ENCODE measurements around the gene UNC13A.

Gene UNC13A

GRCh38 chr19:17719730-17720400, 31.7 kb upstream of the UNC13A start:
- H3K27me3 Mint-ChIP-seq: no peaks in the 10 kb centered on the region
- peaks cover 26% of the 10 kb centered on the region for H3K36me3 Mint-ChIP-seq
- peak overlapping the region; percentile 82 for H3K4me3 Mint-ChIP-seq
- ATAC-seq: peak; percentile 72
- H3K9me3 Mint-ChIP-seq: no peaks in the 10 kb centered on the region
- H3K27ac Mint-ChIP-seq: peak overlapping the region; percentile 81
- H3K4me1 Mint-ChIP-seq: peaks cover 47% of the 10 kb centered on the region

- H3K27ac Mint-ChIP-seq: peak within 1 kb of the TSS; percentile 81
- peak; percentile 90 for ATAC-seq
- peak within 1 kb of the TSS; percentile 87 for H3K4me3 Mint-ChIP-seq
- H3K27me3 Mint-ChIP-seq: no peaks in the 10 kb centered on the region
- no peaks in the 10 kb centered on the region for H3K9me3 Mint-ChIP-seq
- H3K4me1 Mint-ChIP-seq: peaks cover 47% of the 10 kb centered on the region
- H3K36me3 Mint-ChIP-seq: peaks cover 18% of the 10 kb centered on the region
Observed at GRCh38 chr19:17718947-17719711, 31.0 kb upstream of the UNC13A start, which contains the start of gene MAP1S. TSS of gene MAP1S (plus strand) at chr19:17719480. CDS start at chr19:17719503, 23 bp downstream.

GRCh38 chr19:17718550-17718946, 30.4 kb upstream of the UNC13A start:
- H3K36me3 Mint-ChIP-seq: peaks cover 15% of the 10 kb centered on the region
- H3K4me3 Mint-ChIP-seq: peak overlapping the region; percentile 87
- peaks cover 47% of the 10 kb centered on the region for H3K4me1 Mint-ChIP-seq
- no peaks in the 10 kb centered on the region for H3K27me3 Mint-ChIP-seq
- ATAC-seq: no peak
- H3K9me3 Mint-ChIP-seq: no peaks in the 10 kb centered on the region
- peak overlapping the region; percentile 81 for H3K27ac Mint-ChIP-seq

- Mint-ChIP-seq H3K27me3 (no peaks in the 10 kb centered on the region), H3K27ac (no peak overlapping the region), H3K4me1 (peaks cover 40% of the 10 kb centered on the region), H3K4me3 (no peak overlapping the region), H3K9me3 (no peaks in the 10 kb centered on the region), H3K36me3 (peaks cover 11% of the 10 kb centered on the region)
- ATAC-seq: no peak
Observed at GRCh38 chr19:17716309-17716929, 28.3 kb upstream of the UNC13A start.

- peaks cover 2% of the 10 kb centered on the region for H3K4me1 Mint-ChIP-seq
- H3K36me3 Mint-ChIP-seq: no peaks in the 10 kb centered on the region
- H3K4me3 Mint-ChIP-seq: no peak overlapping the region
- no peaks in the 10 kb centered on the region for H3K27me3 Mint-ChIP-seq
- H3K9me3 Mint-ChIP-seq: no peaks in the 10 kb centered on the region
- ATAC-seq: no peak
- no peak overlapping the region for H3K27ac Mint-ChIP-seq
Observed at GRCh38 chr19:17711851-17712250, 23.7 kb upstream of the UNC13A start.

GRCh38 chr19:17706750-17707181, 18.6 kb upstream of the UNC13A start:
- Mint-ChIP-seq H3K4me1 (no peaks in the 10 kb centered on the region), H3K27ac (no peak overlapping the region), H3K4me3 (no peak overlapping the region), H3K9me3 (no peaks in the 10 kb centered on the region), H3K36me3 (no peaks in the 10 kb centered on the region), H3K27me3 (no peaks in the 10 kb centered on the region)
- no peak for ATAC-seq

GRCh38 chr19:17703824-17704463, 15.8 kb upstream of the UNC13A start:
- H3K27ac Mint-ChIP-seq: no peak overlapping the region
- no peak overlapping the region for H3K4me3 Mint-ChIP-seq
- peaks cover 20% of the 10 kb centered on the region for H3K27me3 Mint-ChIP-seq

GRCh38 chr19:17695198-17695597, 7.0 kb upstream of the UNC13A start:
- ATAC-seq: no peak
- Mint-ChIP-seq H3K9me3 (no peaks in the 10 kb centered on the region), H3K27me3 (peaks cover 87% of the 10 kb centered on the region), H3K27ac (no peak overlapping the region), H3K4me1 (no peaks in the 10 kb centered on the region), H3K36me3 (no peaks in the 10 kb centered on the region), H3K4me3 (no peak overlapping the region)

More at GRCh38 chr19:17703824-17704463, 15.8 kb upstream of the UNC13A start:
- peak; percentile 82 for ATAC-seq
- Mint-ChIP-seq H3K9me3 (no peaks in the 10 kb centered on the region), H3K4me1 (no peaks in the 10 kb centered on the region), H3K36me3 (no peaks in the 10 kb centered on the region)

- peaks cover 10% of the 10 kb centered on the region for H3K4me1 Mint-ChIP-seq
- no peak overlapping the region for H3K27ac Mint-ChIP-seq
- no peak for ATAC-seq
- no peaks in the 10 kb centered on the region for H3K36me3 Mint-ChIP-seq
- H3K4me3 Mint-ChIP-seq: no peak overlapping the region
- no peaks in the 10 kb centered on the region for H3K9me3 Mint-ChIP-seq
- peaks cover 79% of the 10 kb centered on the region for H3K27me3 Mint-ChIP-seq
Observed at GRCh38 chr19:17692566-17692965, 4.4 kb upstream of the UNC13A start.

GRCh38 chr19:17688853-17689595, 870 bp upstream of the UNC13A start:
- H3K27me3 Mint-ChIP-seq: peaks cover 75% of the 10 kb centered on the region
- no peaks in the 10 kb centered on the region for H3K36me3 Mint-ChIP-seq
- ATAC-seq: peak; percentile 5
- peaks cover 13% of the 10 kb centered on the region for H3K4me1 Mint-ChIP-seq
- H3K27ac Mint-ChIP-seq: no peak overlapping the region
- H3K4me3 Mint-ChIP-seq: no peak overlapping the region
- H3K9me3 Mint-ChIP-seq: no peaks in the 10 kb centered on the region

GRCh38 chr19:17687141-17687856, 855 bp downstream of the UNC13A start:
- Mint-ChIP-seq H3K36me3 (no peaks in the 10 kb centered on the region), H3K9me3 (no peaks in the 10 kb centered on the region), H3K27me3 (peaks cover 75% of the 10 kb centered on the region), H3K27ac (no peak overlapping the region), H3K4me1 (peaks cover 13% of the 10 kb centered on the region), H3K4me3 (no peak overlapping the region)
- ATAC-seq: no peak

- no peaks in the 10 kb centered on the region for H3K36me3 Mint-ChIP-seq
- no peak for ATAC-seq
- peaks cover 78% of the 10 kb centered on the region for H3K27me3 Mint-ChIP-seq
- no peak overlapping the region for H3K27ac Mint-ChIP-seq
- H3K4me1 Mint-ChIP-seq: peaks cover 13% of the 10 kb centered on the region
- no peaks in the 10 kb centered on the region for H3K9me3 Mint-ChIP-seq
- no peak overlapping the region for H3K4me3 Mint-ChIP-seq
Observed at GRCh38 chr19:17686592-17687024, 1.5 kb downstream of the UNC13A start.

GRCh38 chr19:17686023-17686521, 2.1 kb downstream of the UNC13A start:
- Mint-ChIP-seq H3K36me3 (no peaks in the 10 kb centered on the region), H3K27me3 (peaks cover 84% of the 10 kb centered on the region), H3K4me3 (no peak overlapping the region), H3K9me3 (no peaks in the 10 kb centered on the region), H3K4me1 (peaks cover 16% of the 10 kb centered on the region), H3K27ac (no peak overlapping the region)
- no peak for ATAC-seq

- H3K36me3 Mint-ChIP-seq: no peaks in the 10 kb centered on the region
- peaks cover 84% of the 10 kb centered on the region for H3K27me3 Mint-ChIP-seq
- ATAC-seq: no peak
- H3K27ac Mint-ChIP-seq: no peak overlapping the region
- no peak overlapping the region for H3K4me3 Mint-ChIP-seq
- H3K4me1 Mint-ChIP-seq: peaks cover 21% of the 10 kb centered on the region
- no peaks in the 10 kb centered on the region for H3K9me3 Mint-ChIP-seq
Observed at GRCh38 chr19:17685451-17686022, 2.6 kb downstream of the UNC13A start.

All from stimulated activated memory B cell treated with anti-CD40 and anti-IgM and Interleukin-4, amounts not matched to agents 10 μg/mL and 1 μg/mL and 100 μg/mL, for 72 hours (primary cell).